SK-N-SH (cell line): ENCODE results near the gene PLA2G3. TPM values are rescaled to one million over a fixed set of nuclear protein-coding genes. Genes with fewer than 3 reads are reported as not detected.
A peak's percentile ranks its signal among the peaks of the same experiment; 100 is the strongest.

Experiments used
- CTCF ChIA-PET: fragments of 300-600, 350-600 bp; formaldehyde crosslinking; extraction: SDS; loops from one replicate; lab custom pipeline; 2021; lab: Yijun Ruan, JAX
- POLR2A ChIA-PET: fragments of 350-600 bp; sonication (Branson Sonifier 250); formaldehyde crosslinking; extraction: SDS; loops from one replicate; lab custom pipeline; 2020; ENCODE audit warnings: antibody characterized with exemption, inconsistent platforms; lab: Yijun Ruan, JAX
- DNase-seq: peaks from one replicate; pipeline ENCODE4 v3.0.0; 2012
- H2AFZ ChIP-seq: fragments of 200-600 bp; sonication (generic); 2 replicates; pipeline ENCODE4 v1.8.1; 2016; ENCODE audit warnings: antibody characterized with exemption, mild to moderate bottlenecking, low read depth
- H3F3A ChIP-seq: fragments of 200-600 bp; sonication (generic); replicated peaks from 2 replicates; pipeline ENCODE3; 2016; ENCODE audit warnings: antibody characterized with exemption, mild to moderate bottlenecking; ENCODE audit not compliant: insufficient read depth
- H3K27ac ChIP-seq, 2 experiments: fragments of 200-500 bp in 1 of 2; fragments of 200-600 bp in 1 of 2; sonication (Bioruptor generic) in 1 of 2; sonication (generic), shearing (Covaris generic) in 1 of 2; 2 replicates each; pipeline versions ENCODE4 v1.5.1 to v1.6.1; 2014 to 2016; ENCODE audit warnings: low read depth in 2 of 2, inconsistent platforms in 1 of 2, low read length in 1 of 2, mild to moderate bottlenecking in 1 of 2, mixed read lengths in 1 of 2
- H3K27me3 ChIP-seq: fragments of 200-600 bp; sonication (generic), shearing (Covaris generic); 2 replicates; pipeline ENCODE4 v1.6.1; 2016; ENCODE audit warnings: mixed run types; ENCODE audit not compliant: insufficient read depth
- H3K36me3 ChIP-seq, 2 experiments: fragments of 200-500 bp in 1 of 2; fragments of 200-600 bp in 1 of 2; sonication (Bioruptor generic) in 1 of 2; sonication (generic) in 1 of 2; replicated peaks in 1 of 2; 2 replicates each; pipeline versions ENCODE3 to v1.5.1; 2014 to 2016; ENCODE audit warnings: low read length in 1 of 2, mild to moderate bottlenecking in 1 of 2; ENCODE audit not compliant: insufficient read depth in 2 of 2, control insufficient read depth in 1 of 2
- H3K4me1 ChIP-seq, 2 experiments: fragments of 200-500 bp in 1 of 2; fragments of 200-600 bp in 1 of 2; sonication (Bioruptor generic) in 1 of 2; sonication (generic), shearing (Covaris generic) in 1 of 2; 2 replicates each; pipeline versions ENCODE4 v1.5.1 to v1.6.1; 2014 to 2016; ENCODE audit warnings: low read depth in 1 of 2, low read length in 1 of 2, mixed run types in 1 of 2; ENCODE audit not compliant: insufficient read depth in 2 of 2, control insufficient read depth in 1 of 2
- H3K4me2 ChIP-seq: fragments of 200-600 bp; sonication (generic), shearing (Covaris generic); 2 replicates; pipeline ENCODE4 v1.6.1; 2017; ENCODE audit warnings: mixed run types
- H3K4me3 ChIP-seq, 2 experiments: fragments of 200-500 bp in 1 of 2; fragments of 200-600 bp in 1 of 2; sonication (Bioruptor generic) in 1 of 2; sonication (generic), shearing (Covaris generic) in 1 of 2; 2 replicates each; pipeline versions ENCODE4 v1.5.1 to v1.8.1; 2014 to 2016; ENCODE audit warnings: low read depth in 2 of 2, inconsistent platforms in 1 of 2, low read length in 1 of 2, mild to moderate bottlenecking in 1 of 2, mixed read lengths in 1 of 2, moderate library complexity in 1 of 2
- H3K79me2 ChIP-seq: fragments of 200-600 bp; sonication (generic); 2 replicates; pipeline ENCODE4 v1.8.1; 2017; ENCODE audit warnings: mild to moderate bottlenecking; ENCODE audit not compliant: insufficient read depth
- H3K9ac ChIP-seq: fragments of 200-600 bp; sonication (generic); 2 replicates; pipeline ENCODE4 v1.6.1; 2017; ENCODE audit warnings: mixed run types
- H3K9me2 ChIP-seq: fragments of 200-600 bp; sonication (generic); 2 replicates; pipeline ENCODE4 v1.6.1; 2017; ENCODE audit warnings: mixed run types
- H3K9me3 ChIP-seq: fragments of 200-600 bp; sonication (generic); 2 replicates; pipeline ENCODE4 v1.6.1; 2017; ENCODE audit warnings: mixed run types, mild to moderate bottlenecking, moderate library complexity
- H4K20me1 ChIP-seq: fragments of 200-600 bp; sonication (generic); 2 replicates; pipeline ENCODE4 v1.6.1; 2017; ENCODE audit warnings: mild to moderate bottlenecking, mixed run types; ENCODE audit not compliant: insufficient read depth
- CTCF ChIP-seq: fragments of 200-600 bp; sonication (generic); IDR thresholded peaks from 2 replicates; pipeline ENCODE4 v1.6.1; 2017; ENCODE audit warnings: antibody characterized with exemption, mild to moderate bottlenecking, moderate library complexity
- ELF1 ChIP-seq: IDR thresholded peaks from 2 replicates; pipeline ENCODE4 v1.4.0; 2012
- EP300 ChIP-seq, 2 experiments: IDR thresholded peaks; 2 replicates each; pipeline versions ENCODE4 v1.4.0 to v1.6.1; 2012; ENCODE audit warnings: borderline replicate concordance in 1 of 2, low read depth in 1 of 2, low read length in 1 of 2
- EZH2phosphoT487 ChIP-seq: fragments of 200-600 bp; sonication (generic); IDR thresholded peaks from 2 replicates; pipeline ENCODE4 v1.6.1; 2017; ENCODE audit warnings: low read depth, mixed run types, mild to moderate bottlenecking, antibody characterized with exemption, moderate library complexity, borderline replicate concordance
- MXI1 ChIP-seq: IDR thresholded peaks from 2 replicates; pipeline ENCODE4 v1.6.1; 2012; ENCODE audit warnings: mild to moderate bottlenecking, low read depth, low read length, improper control_type of control experiment
- NFIC ChIP-seq: IDR thresholded peaks from 2 replicates; pipeline ENCODE4 v1.4.0; 2012; ENCODE audit warnings: borderline replicate concordance
- NRF1 ChIP-seq: IDR thresholded peaks from 2 replicates; pipeline ENCODE4 v1.6.1; 2012; ENCODE audit warnings: low read depth, mild to moderate bottlenecking, low read length
- PBX3 ChIP-seq: IDR thresholded peaks from 2 replicates; pipeline ENCODE4; 2012
- POLR2AphosphoS5 ChIP-seq: IDR thresholded peaks from 2 replicates; pipeline ENCODE4 v1.6.1; 2012; ENCODE audit warnings: low read depth, low read length
- RAD21 ChIP-seq: IDR thresholded peaks from 2 replicates; pipeline ENCODE4 v1.6.1; 2012; ENCODE audit warnings: mild to moderate bottlenecking, low read length
- RCOR1 ChIP-seq: fragments of 150-350 bp; IDR thresholded peaks from 2 replicates; pipeline ENCODE4 v1.6.1; 2017; ENCODE audit warnings: antibody characterized with exemption, low read length
- RXRA ChIP-seq: IDR thresholded peaks from 2 replicates; pipeline ENCODE4 v1.4.0; 2012; ENCODE audit warnings: low read depth, mild to moderate bottlenecking, borderline replicate concordance
- SIN3A ChIP-seq: IDR thresholded peaks from 2 replicates; pipeline ENCODE4 v1.6.1; 2012; ENCODE audit warnings: low read depth, mild to moderate bottlenecking, low read length, moderate library complexity, borderline replicate concordance
- SMC3 ChIP-seq: IDR thresholded peaks from 2 replicates; pipeline ENCODE4 v1.6.1; 2012; ENCODE audit warnings: low read depth, low read length, improper control_type of control experiment
- TAF1 ChIP-seq: IDR thresholded peaks from 2 replicates; pipeline ENCODE4 v1.6.1; 2012; ENCODE audit warnings: low read depth, mild to moderate bottlenecking, low read length, moderate library complexity, borderline replicate concordance
- TCF12 ChIP-seq: IDR thresholded peaks from 2 replicates; pipeline ENCODE4 v1.4.0; 2012
- TEAD4 ChIP-seq: IDR thresholded peaks from 2 replicates; pipeline ENCODE4 v1.4.0; 2012; ENCODE audit warnings: mild to moderate bottlenecking, borderline replicate concordance; ENCODE audit not compliant: insufficient read depth
- YY1 ChIP-seq: IDR thresholded peaks from 2 replicates; pipeline ENCODE4 v1.4.0; 2012; ENCODE audit warnings: low read depth, mild to moderate bottlenecking
- WGBS: methylation state at CpG from one replicate; pipeline ENCODE4 v1.1.6; 2017; ENCODE audit warnings: low lambda C conversion rate; 5-methylcytosine and 5-hydroxymethylcytosine counted together
- polyA plus RNA-seq, 3 experiments: library from polyadenylated mRNA; depleted of rRNA; stranded (reverse); fragments of >200 nt; gene quantifications; 2 replicates each; pipeline ENCODE4 v1.2.3, GENCODE V29; 2012

Gene PLA2G3
- polyA plus RNA-seq, 1 of the 3 experiments (the other 2 are of a cell fraction) = not detected

DNA sequence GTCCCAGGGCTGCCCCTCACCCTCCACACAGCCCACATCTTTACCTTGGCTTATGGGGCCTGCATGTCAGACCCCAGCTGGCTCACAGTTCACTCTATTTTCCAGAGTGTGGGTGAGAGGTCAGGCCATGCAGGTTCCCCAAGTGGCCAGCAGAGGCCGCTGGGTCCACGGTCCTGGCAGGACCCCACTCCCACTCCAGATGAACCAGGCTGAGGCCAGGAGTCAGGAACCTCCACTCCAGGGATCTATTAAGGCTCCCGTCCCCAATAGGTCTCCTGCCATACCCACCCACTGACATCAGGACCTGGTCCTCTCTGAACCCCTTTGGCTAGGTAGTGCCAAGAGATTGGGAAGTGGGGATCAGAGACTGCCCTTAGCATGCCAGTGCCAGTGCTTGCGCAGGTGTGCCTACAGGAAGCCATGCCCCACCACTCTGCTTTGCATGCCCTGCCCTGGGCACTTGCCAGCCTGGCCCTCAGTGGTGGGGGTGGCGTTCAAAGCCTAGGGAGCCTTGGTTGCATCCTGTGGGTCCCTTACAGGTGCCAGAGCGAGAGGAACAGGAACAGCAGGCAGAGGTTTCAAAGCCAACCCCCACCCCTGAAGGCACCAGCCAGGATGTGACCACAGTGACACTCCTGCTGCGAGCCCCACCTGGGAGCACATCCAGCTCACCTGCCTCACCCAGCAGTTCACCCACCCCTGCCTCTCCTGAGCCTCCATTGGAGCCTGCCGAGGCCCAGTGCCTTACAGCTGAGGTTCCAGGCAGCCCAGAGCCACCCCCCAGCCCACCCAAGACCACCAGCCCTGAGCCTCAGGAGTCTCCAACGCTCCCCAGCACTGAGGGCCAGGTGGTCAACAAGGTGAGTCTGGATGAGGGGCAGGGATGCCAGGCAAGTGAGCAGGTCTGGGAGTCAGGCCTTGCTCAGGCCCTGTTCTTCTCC, 50.9 kb downstream of the PLA2G3 start:
- CTCF ChIA-PET = interaction anchor here (0.6 to 9.4 kb wide), 26 partner anchors 9 to 185 kb away, joined by 3 to 85 read pairs (median 4); partner anchors contain the start of genes INPP5J, PLA2G3 and SELENOM
- H3K27me3 ChIP-seq = no peaks in the 10 kb centered on the region
- no peaks in the 10 kb centered on the region for H4K20me1 ChIP-seq
- H3K27ac ChIP-seq = no peak overlapping the region
- no peak overlapping the region; a peak in 1 of 4 replicates for H3K4me3 ChIP-seq
- no peaks in the 10 kb centered on the region for H3K9me2 ChIP-seq
- peak; percentile 90 for DNase-seq
- POLR2A ChIA-PET = no interaction called here
- peaks cover 0 to 6% of the 10 kb centered on the region in 2 experiments; a peak in 2 of 4 replicates for H3K4me1 ChIP-seq
- WGBS = 63% methylated on average over 4 of the region's 9 CpGs
- TF ChIP-seq ELF1 (no peak), SMC3 (peak; percentile 88), EZH2phosphoT487 (no peak), SIN3A (no peak), MXI1 (no peak), RCOR1 (no peak), RAD21 (peak; percentile 81), POLR2AphosphoS5 (no peak), CTCF (peak; percentile 89), EP300 (IDR thresholded peaks at IDR 0.05; ENCODE audit: borderline replicate concordance in 1 of 2, low read depth in 1 of 2, low read length in 1 of 2) (no peak)
- TF ChIP-seq, all 33 proteins: peak for 3
- no peaks in the 10 kb centered on the region for H3F3A ChIP-seq
- peaks cover 21% of the 10 kb centered on the region for H3K79me2 ChIP-seq
- peaks cover 6 to 31% of the 10 kb centered on the region in 2 experiments for H3K36me3 ChIP-seq
- no peak overlapping the region for H2AFZ ChIP-seq
- no peaks in the 10 kb centered on the region for H3K9me3 ChIP-seq
- no peak overlapping the region for H3K4me2 ChIP-seq
- H3K9ac ChIP-seq = no peak overlapping the region

GRCh38 chr22:31088233-31088986, 51.9 kb downstream of the PLA2G3 start:
- Histone ChIP-seq H4K20me1 (no peaks in the 10 kb centered on the region), H2AFZ (no peak overlapping the region), H3K4me2 (no peak overlapping the region), H3K79me2 (peaks cover 31% of the 10 kb centered on the region), H3K4me1 (peaks cover 9 to 16% of the 10 kb centered on the region in 2 experiments; a peak in 2 of 4 replicates), H3K36me3 (peaks cover 6 to 31% of the 10 kb centered on the region in 2 experiments), H3K27me3 (no peaks in the 10 kb centered on the region), H3K4me3 (no peak overlapping the region), H3F3A (no peaks in the 10 kb centered on the region), H3K9me2 (no peaks in the 10 kb centered on the region), H3K9me3 (no peaks in the 10 kb centered on the region), H3K9ac (no peak overlapping the region)
- 89% methylated on average over 17 of the region's 26 CpGs for WGBS
- no peak for TF ChIP-seq RXRA
- TF ChIP-seq NFIC = no peak
- TF ChIP-seq YY1 = no peak
- no peak for TF ChIP-seq NRF1
- TF ChIP-seq TAF1 = no peak
- TF ChIP-seq TCF12 = no peak
- no peak for TF ChIP-seq PBX3
- TF ChIP-seq EZH2phosphoT487 = no peak
- TF ChIP-seq TEAD4 = no peak
- TF ChIP-seq, all 33 proteins: peak for 0
- peak; percentile 5 for DNase-seq
- POLR2A ChIA-PET = no interaction called here
- no peak overlapping the region for H3K27ac ChIP-seq
- CTCF ChIA-PET = interaction anchor here (0.6 to 9.4 kb wide), 27 partner anchors 11 to 310 kb away, joined by 3 to 85 read pairs (median 4); partner anchors contain the start of genes INPP5J, PLA2G3 and SELENOM
